GM21786 (cell line): ENCODE data around the gene GPATCH3.
"Not testable (repeated sequence)": the region's sequence is repeated elsewhere in the genome, so short reads cannot be mapped to it uniquely, and the experiment has no call there.

Experiments
- ATAC-seq: cut with Tn5 transposase; IDR thresholded peaks from one replicate; pipeline ENCODE4 v1.9.1; 2021; ENCODE audit not compliant: unreplicated experiment

GPATCH3 gene

GRCh38 chr1:26847826-26848225, 52.4 kb downstream of the GPATCH3 start:
- ATAC-seq = not testable (repeated sequence)

DNA sequence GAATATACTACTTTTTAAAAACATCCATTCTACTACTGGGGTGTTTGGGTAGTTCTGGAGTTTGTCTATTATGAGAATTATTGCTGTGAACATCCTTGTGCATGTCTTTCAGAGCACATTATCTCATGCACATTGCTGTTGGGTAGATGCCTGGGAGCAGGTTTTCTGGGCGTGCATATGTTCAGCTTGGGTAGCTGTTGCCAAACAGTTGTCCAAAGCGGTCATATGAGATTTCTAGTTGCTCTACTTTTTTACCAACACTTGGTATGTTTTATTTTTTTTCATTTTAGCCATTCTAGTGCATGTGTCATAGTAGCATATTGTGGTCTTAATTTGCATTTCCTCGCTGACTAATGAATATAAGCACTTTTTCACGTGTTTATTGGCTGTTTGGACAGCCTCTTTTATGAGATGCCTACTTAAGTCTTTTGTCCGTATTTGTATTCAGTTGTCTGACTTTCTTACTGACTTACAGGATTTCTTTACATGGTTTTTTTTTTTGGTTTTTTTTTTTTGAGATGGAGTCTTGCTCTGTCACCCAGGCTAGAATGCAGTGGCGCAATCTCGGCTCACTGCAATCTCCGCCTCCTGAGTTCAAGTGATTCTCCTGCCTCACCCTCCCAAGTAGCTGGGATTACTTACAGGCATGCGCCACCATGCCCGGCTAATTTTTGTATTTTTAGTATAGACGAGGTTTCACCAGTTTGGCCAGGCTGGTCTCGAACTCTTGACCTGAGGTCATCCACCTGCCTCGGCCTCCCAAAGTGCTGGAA, 55.7 kb downstream of the GPATCH3 start:
- no peak for ATAC-seq
